ENCODE data around the gene ZBTB20. TPM values are rescaled to one million over a fixed set of nuclear protein-coding genes. Genes with fewer than 3 reads are reported as not detected.

ZBTB20 gene
- total RNA-seq, 3 donors from 2014 or later (not counting 1 experiment from before 2014, with no cell fraction given): 52.7 to 58.3 (median 55.9) TPM

DNA sequence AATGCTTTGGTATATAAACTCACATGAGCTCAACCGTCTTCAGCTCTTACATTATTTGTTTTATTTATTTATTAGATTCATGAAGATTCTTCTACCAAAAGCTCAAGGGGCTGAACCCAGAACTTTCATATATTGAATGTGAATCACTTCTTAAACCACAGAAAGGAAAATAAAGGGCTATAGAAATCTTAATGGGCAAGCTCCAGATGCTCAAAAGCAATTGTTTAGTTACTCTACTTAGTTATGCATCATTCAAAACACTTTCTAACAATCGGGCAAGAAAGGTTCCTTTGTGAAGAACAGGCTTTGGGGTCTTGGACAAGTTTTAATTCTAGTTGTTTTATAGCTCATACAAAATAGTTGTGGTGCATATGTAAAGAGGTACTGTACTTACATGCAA lies 473.1 kb downstream of the ZBTB20 start:
- H3K4me3 ChIP-seq (ENCODE audit: low read length): no peak overlapping the region
- Mint-ChIP-seq H3K4me1 (peaks cover 5 to 6% of the 10 kb centered on the region in 2 donors), H3K9me3 (no peaks in the 10 kb centered on the region), H3K36me3 (no peaks in the 10 kb centered on the region), H3K4me3 (no peak overlapping the region), H3K27ac (no peak overlapping the region), H3K27me3 (ENCODE audit: low read depth in 2 of 2) (no peaks in the 10 kb centered on the region)
- H3K27me3 ChIP-seq (ENCODE audit: control insufficient read depth, insufficient read depth, low read length): no peaks in the 10 kb centered on the region
- no peaks in the 10 kb centered on the region for H3K4me1 ChIP-seq (ENCODE audit: control insufficient read depth, insufficient read depth, low read length)
- ATAC-seq: no peak
- no peaks in the 10 kb centered on the region for H3K36me3 ChIP-seq (ENCODE audit: control insufficient read depth, insufficient read depth, low read length)
- no peak for DNase-seq
- WGBS (ENCODE audit: insufficient coverage): no CpG with 5 or more reads among the region's 2 CpGs
- TF ChIP-seq, protein P1, sequence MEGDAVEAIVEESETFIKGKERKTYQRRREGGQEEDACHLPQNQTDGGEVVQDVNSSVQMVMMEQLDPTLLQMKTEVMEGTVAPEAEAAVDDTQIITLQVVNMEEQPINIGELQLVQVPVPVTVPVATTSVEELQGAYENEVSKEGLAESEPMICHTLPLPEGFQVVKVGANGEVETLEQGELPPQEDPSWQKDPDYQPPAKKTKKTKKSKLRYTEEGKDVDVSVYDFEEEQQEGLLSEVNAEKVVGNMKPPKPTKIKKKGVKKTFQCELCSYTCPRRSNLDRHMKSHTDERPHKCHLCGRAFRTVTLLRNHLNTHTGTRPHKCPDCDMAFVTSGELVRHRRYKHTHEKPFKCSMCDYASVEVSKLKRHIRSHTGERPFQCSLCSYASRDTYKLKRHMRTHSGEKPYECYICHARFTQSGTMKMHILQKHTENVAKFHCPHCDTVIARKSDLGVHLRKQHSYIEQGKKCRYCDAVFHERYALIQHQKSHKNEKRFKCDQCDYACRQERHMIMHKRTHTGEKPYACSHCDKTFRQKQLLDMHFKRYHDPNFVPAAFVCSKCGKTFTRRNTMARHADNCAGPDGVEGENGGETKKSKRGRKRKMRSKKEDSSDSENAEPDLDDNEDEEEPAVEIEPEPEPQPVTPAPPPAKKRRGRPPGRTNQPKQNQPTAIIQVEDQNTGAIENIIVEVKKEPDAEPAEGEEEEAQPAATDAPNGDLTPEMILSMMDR (IDR thresholded peaks at IDR 0.05): no peak
- H3K9me3 ChIP-seq (ENCODE audit: control insufficient read depth, insufficient read depth, low read length): no peaks in the 10 kb centered on the region
- H3K27ac ChIP-seq (ENCODE audit: low read length): no peak overlapping the region
- intact Hi-C loops (cut with micrococcal nuclease): no loop called here

DNA sequence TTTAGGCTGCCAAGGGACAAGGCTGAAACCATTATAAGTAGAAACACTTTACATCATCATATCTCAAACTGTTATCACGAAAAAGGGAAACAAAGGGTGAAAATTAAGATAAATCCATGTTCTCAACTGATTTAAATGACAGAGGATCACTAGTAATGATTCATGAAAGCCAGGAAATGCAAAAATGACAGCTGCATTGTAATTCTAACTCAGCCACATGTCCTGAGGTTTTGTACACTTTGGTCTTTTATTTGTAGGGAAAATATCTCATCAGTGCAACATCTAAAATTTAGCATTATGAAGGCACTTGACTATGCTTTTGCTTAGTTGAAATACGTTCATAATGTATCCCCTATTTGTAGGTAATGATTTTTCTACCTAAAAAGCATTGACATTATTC lies 473.6 kb downstream of the ZBTB20 start:
- Histone ChIP-seq H3K4me1 (ENCODE audit: control insufficient read depth, insufficient read depth, low read length) (no peaks in the 10 kb centered on the region), H3K9me3 (ENCODE audit: control insufficient read depth, insufficient read depth, low read length) (no peaks in the 10 kb centered on the region), H3K36me3 (ENCODE audit: control insufficient read depth, insufficient read depth, low read length) (no peaks in the 10 kb centered on the region), H3K4me3 (ENCODE audit: low read length) (no peak overlapping the region), H3K27ac (ENCODE audit: low read length) (no peak overlapping the region), H3K27me3 (ENCODE audit: control insufficient read depth, insufficient read depth, low read length) (no peaks in the 10 kb centered on the region)
- H3K27ac Mint-ChIP-seq: no peak overlapping the region
- TF ChIP-seq, protein P1 (IDR thresholded peaks at IDR 0.05): no peak
- ATAC-seq: no peak
- H3K4me1 Mint-ChIP-seq: peaks cover 5 to 6% of the 10 kb centered on the region in 2 donors
- H3K9me3 Mint-ChIP-seq: no peaks in the 10 kb centered on the region
- no peak for DNase-seq
- no peaks in the 10 kb centered on the region for H3K27me3 Mint-ChIP-seq (ENCODE audit: low read depth in 2 of 2)
- WGBS (ENCODE audit: insufficient coverage): no CpG with 5 or more reads among the region's 2 CpGs
- no peak overlapping the region for H3K4me3 Mint-ChIP-seq
- intact Hi-C loops (cut with micrococcal nuclease): no loop called here
- no peaks in the 10 kb centered on the region for H3K36me3 Mint-ChIP-seq

DNA sequence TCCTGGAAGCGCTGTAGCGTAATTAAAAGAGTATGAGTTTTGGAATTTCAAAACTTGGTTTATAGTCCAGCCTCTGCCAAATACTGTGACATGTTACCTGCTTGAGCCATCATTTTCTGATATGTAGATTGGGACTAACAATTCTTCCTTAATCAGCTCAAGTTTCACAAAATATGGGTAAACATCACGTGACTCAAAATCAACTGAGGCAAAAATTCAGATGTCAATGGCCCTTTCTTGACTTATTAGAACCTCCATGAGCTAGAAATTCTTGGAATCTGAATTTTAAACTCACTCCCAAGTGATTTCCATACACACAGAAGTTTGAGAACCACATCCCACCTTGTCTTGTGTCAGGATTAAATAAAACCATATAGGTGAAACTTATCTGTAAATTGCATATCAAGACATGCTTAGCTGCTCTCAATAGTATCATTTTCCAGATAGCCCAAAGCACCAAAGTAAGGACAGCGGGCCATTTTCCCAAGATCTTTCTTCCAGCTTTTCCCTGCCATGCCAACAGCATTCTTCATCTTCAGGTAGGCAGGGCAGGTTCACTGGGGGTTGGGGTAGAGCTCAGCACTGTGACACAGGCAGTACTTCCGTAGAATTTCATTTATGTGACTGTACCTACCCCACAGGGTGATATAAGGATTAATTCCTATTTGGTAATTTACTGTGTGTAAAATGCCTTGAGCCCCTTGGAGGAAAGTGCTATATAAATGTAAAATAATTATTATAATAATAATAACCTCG lies 474.2 kb downstream of the ZBTB20 start:
- Mint-ChIP-seq H3K4me1 (peaks cover 5 to 6% of the 10 kb centered on the region in 2 donors), H3K36me3 (no peaks in the 10 kb centered on the region), H3K4me3 (no peak overlapping the region), H3K27ac (no peak overlapping the region), H3K27me3 (ENCODE audit: low read depth in 2 of 2) (no peaks in the 10 kb centered on the region), H3K9me3 (no peaks in the 10 kb centered on the region)
- Histone ChIP-seq H3K27me3 (ENCODE audit: control insufficient read depth, insufficient read depth, low read length) (no peaks in the 10 kb centered on the region), H3K9me3 (ENCODE audit: control insufficient read depth, insufficient read depth, low read length) (no peaks in the 10 kb centered on the region), H3K4me1 (ENCODE audit: control insufficient read depth, insufficient read depth, low read length) (no peaks in the 10 kb centered on the region), H3K36me3 (ENCODE audit: control insufficient read depth, insufficient read depth, low read length) (no peaks in the 10 kb centered on the region), H3K4me3 (ENCODE audit: low read length) (no peak overlapping the region), H3K27ac (ENCODE audit: low read length) (no peak overlapping the region)
- WGBS (ENCODE audit: insufficient coverage): 96% methylated on average over 3 of the region's 6 CpGs
- TF ChIP-seq, protein P1 (IDR thresholded peaks at IDR 0.05): no peak
- intact Hi-C loops (cut with micrococcal nuclease): no loop called here
- ATAC-seq (no peak), DNase-seq (no peak)
